Naive thymus-derived CD4-positive, alpha-beta T cell (primary cell): ENCODE results near the gene DGAT2. TPM values are rescaled to one million over a fixed set of nuclear protein-coding genes. Genes with fewer than 3 reads are reported as not detected.

ENCODE experiments used
- ATAC-seq: fragments of 150-1000 bp; cut with Tn5 transposase; 2 replicates; pipeline ENCODE4 v1.10.0; 2021; ENCODE audit warnings: mild to moderate bottlenecking, moderate library complexity
- CTCF ChIA-PET: fragments of 350-600 bp; sonication (Branson Sonifier 250); formaldehyde crosslinking; loops from one replicate; lab custom pipeline; 2021; ENCODE audit warnings: antibody characterized with exemption; lab: Charles Lee
- POLR2A ChIA-PET: fragments of 350-600 bp; sonication (Branson Sonifier 250); formaldehyde crosslinking; loops from one replicate; lab custom pipeline; 2021; ENCODE audit warnings: antibody characterized with exemption, inconsistent platforms; lab: Charles Lee
- DNase-seq, 9 donors: peaks; one replicate each; pipeline versions ENCODE4 v3.0.0 to v3.0.0-alpha.2; 2020 to 2022; ENCODE audit warnings: mixed read lengths in 1 of 9
- H3K27ac ChIP-seq: one replicate; pipeline ENCODE4 v1.7.0; 2013; ENCODE audit warnings: mild to moderate bottlenecking, low read depth, low read length, moderate library complexity
- H3K27me3 ChIP-seq, 2 donors: one replicate each; pipeline ENCODE4 v1.7.0; 2013; ENCODE audit warnings: low read length in 2 of 2, mild to moderate bottlenecking in 2 of 2, moderate library complexity in 2 of 2; ENCODE audit not compliant: control insufficient read depth in 2 of 2, insufficient read depth in 2 of 2
- H3K36me3 ChIP-seq, 3 experiments: 1 replicate in 2 of 3; 2 replicates in 1 of 3; pipeline ENCODE4 v1.7.0; 2013; ENCODE audit warnings: low read length in 3 of 3, mild to moderate bottlenecking in 3 of 3, moderate library complexity in 1 of 3; ENCODE audit not compliant: insufficient read depth in 3 of 3, control insufficient read depth in 2 of 3
- H3K4me1 ChIP-seq, 2 donors: one replicate each; pipeline ENCODE4 v1.7.0; 2013; ENCODE audit warnings: low read length in 2 of 2, mild to moderate bottlenecking in 2 of 2, moderate library complexity in 1 of 2; ENCODE audit not compliant: control insufficient read depth in 2 of 2, insufficient read depth in 2 of 2
- H3K4me3 ChIP-seq: 2 replicates; pipeline ENCODE4 v1.7.0; 2013; ENCODE audit warnings: mild to moderate bottlenecking, low read length
- H3K9me3 ChIP-seq, 3 experiments: 1 replicate in 2 of 3; 2 replicates in 1 of 3; pipeline ENCODE4 v1.7.0; 2013; ENCODE audit warnings: low read length in 3 of 3; ENCODE audit not compliant: control insufficient read depth in 2 of 3
- H3K27ac Mint-ChIP-seq, 9 donors: one replicate each; pipeline ENCODE4 v1.8.0; 2020 to 2022; ENCODE audit warnings: mixed read lengths in 9 of 9, mild to moderate bottlenecking in 8 of 9, moderate library complexity in 5 of 9, inconsistent platforms in 2 of 9
- H3K27me3 Mint-ChIP-seq, 5 donors: one replicate each; pipeline ENCODE4 v1.8.0; 2021 to 2022; ENCODE audit warnings: mixed read lengths in 5 of 5, mild to moderate bottlenecking in 1 of 5
- H3K36me3 Mint-ChIP-seq, 5 donors: one replicate each; pipeline ENCODE4 v1.8.0; 2020 to 2022; ENCODE audit warnings: mixed read lengths in 5 of 5, mild to moderate bottlenecking in 3 of 5, inconsistent platforms in 1 of 5
- H3K4me1 Mint-ChIP-seq, 7 donors: one replicate each; pipeline ENCODE4 v1.8.0; 2020 to 2022; ENCODE audit warnings: mixed read lengths in 7 of 7, mild to moderate bottlenecking in 3 of 7, inconsistent platforms in 1 of 7
- H3K4me3 Mint-ChIP-seq, 10 donors: one replicate each; pipeline ENCODE4 v1.8.0; 2020 to 2022; ENCODE audit warnings: mild to moderate bottlenecking in 10 of 10, mixed read lengths in 10 of 10, moderate library complexity in 6 of 10, inconsistent platforms in 2 of 10
- H3K9me3 Mint-ChIP-seq, 11 donors: one replicate each; pipeline ENCODE4 v1.8.0; 2020 to 2022; ENCODE audit warnings: mixed read lengths in 11 of 11, mild to moderate bottlenecking in 4 of 11, inconsistent platforms in 1 of 11, moderate library complexity in 1 of 11
- intact Hi-C, 2 donors: fragments of 100-400 bp; cut with micrococcal nuclease; formaldehyde crosslinking; loops; one replicate each; pipeline ENCODE4 v1.15.1; 2023
- polyA plus RNA-seq, 2 donors: library from polyadenylated mRNA; unstranded; fragments of 300-500 nt; fragmentation: Illumina TruSeq; gene quantifications; one replicate each; pipeline ENCODE4 v1.2.3, GENCODE V29; 2021
- total RNA-seq, 6 experiments: library from RNA in 5 of 6; stranded (reverse) in 5 of 6; gene quantifications; 1 replicate in 5 of 6; 2 replicates in 1 of 6; pipeline ENCODE4 v1.2.3 and lab custom pipeline; 2021 to 2026

Gene DGAT2
- total and polyA plus RNA-seq, 7 experiments from 2014 or later, result 0.30 to 8.5 (median 0.58) TPM

- DNase-seq (no peak), ATAC-seq (no peak)
- Histone ChIP-seq H3K27me3 (no peaks in the 10 kb centered on the region), H3K4me3 (no peak overlapping the region), H3K9me3 (no peaks in the 10 kb centered on the region), H3K4me1 (no peaks in the 10 kb centered on the region), H3K27ac (no peak overlapping the region), H3K36me3 (no peaks in the 10 kb centered on the region)
- H3K9me3 Mint-ChIP-seq, result no peaks in the 10 kb centered on the region
- H3K27ac Mint-ChIP-seq, result no peak overlapping the region
- CTCF ChIA-PET, result interaction anchor here (0.6 kb wide), 1 partner anchor 234 kb away, joined by 3 read pairs; no protein-coding TSS in a partner anchor
- H3K36me3 Mint-ChIP-seq, result no peaks in the 10 kb centered on the region
- H3K4me3 Mint-ChIP-seq, result no peak overlapping the region
- POLR2A ChIA-PET, result no interaction called here
- intact Hi-C loops, result no loop called here
- peaks cover 0 to 3% (median 0%) of the 10 kb centered on the region in 5 donors for H3K27me3 Mint-ChIP-seq
- H3K4me1 Mint-ChIP-seq, result peaks cover 0 to 5% (median 0%) of the 10 kb centered on the region in 7 donors
Measured at GRCh38 chr11:75725547-75726320, 42.8 kb upstream of the DGAT2 start.

- ATAC-seq, result no peak
- Mint-ChIP-seq H3K9me3 (no peaks in the 10 kb centered on the region), H3K27ac (no peak overlapping the region), H3K4me3 (no peak overlapping the region), H3K4me1 (no peaks in the 10 kb centered on the region), H3K27me3 (peaks cover 0 to 9% (median 3%) of the 10 kb centered on the region in 5 donors), H3K36me3 (no peaks in the 10 kb centered on the region)
- Histone ChIP-seq H3K9me3 (no peaks in the 10 kb centered on the region), H3K27ac (no peak overlapping the region), H3K36me3 (no peaks in the 10 kb centered on the region), H3K4me3 (no peak overlapping the region), H3K27me3 (no peaks in the 10 kb centered on the region), H3K4me1 (no peaks in the 10 kb centered on the region)
- intact Hi-C loops, result no loop called here
- ChIA-PET POLR2A (no interaction called here), CTCF (no interaction called here)
- DNase-seq, result no peak
Measured at GRCh38 chr11:75728992-75729391, 39.6 kb upstream of the DGAT2 start.

GRCh38 chr11:75731095-75731494, 37.5 kb upstream of the DGAT2 start:
- no peaks in the 10 kb centered on the region for H3K36me3 Mint-ChIP-seq
- Histone ChIP-seq H3K4me3 (no peak overlapping the region), H3K36me3 (no peaks in the 10 kb centered on the region), H3K27me3 (no peaks in the 10 kb centered on the region), H3K27ac (no peak overlapping the region), H3K4me1 (no peaks in the 10 kb centered on the region), H3K9me3 (no peaks in the 10 kb centered on the region)
- H3K4me1 Mint-ChIP-seq, result no peaks in the 10 kb centered on the region
- POLR2A ChIA-PET, result no interaction called here
- H3K27ac Mint-ChIP-seq, result no peak overlapping the region
- intact Hi-C loops, result no loop called here
- no peak overlapping the region for H3K4me3 Mint-ChIP-seq
- ATAC-seq (no peak), DNase-seq (no peak)
- H3K27me3 Mint-ChIP-seq, result peaks cover 0 to 10% (median 4%) of the 10 kb centered on the region in 5 donors
- CTCF ChIA-PET, result interaction anchor here (0.6 kb wide), 1 partner anchor 770 kb away, joined by 3 read pairs; no protein-coding TSS in a partner anchor
- H3K9me3 Mint-ChIP-seq, result no peaks in the 10 kb centered on the region

- no peaks in the 10 kb centered on the region for H3K9me3 Mint-ChIP-seq
- POLR2A ChIA-PET, result no interaction called here
Measured at GRCh38 chr11:75733071-75733430, 35.5 kb upstream of the DGAT2 start.

GRCh38 chr11:75733431-75734107, 35.0 kb upstream of the DGAT2 start:
- Mint-ChIP-seq H3K27ac (no peak overlapping the region), H3K4me3 (no peak overlapping the region), H3K27me3 (peaks cover 4 to 16% (median 9%) of the 10 kb centered on the region in 5 donors), H3K4me1 (no peaks in the 10 kb centered on the region), H3K36me3 (no peaks in the 10 kb centered on the region), H3K9me3 (no peaks in the 10 kb centered on the region)
- Histone ChIP-seq H3K36me3 (no peaks in the 10 kb centered on the region), H3K9me3 (no peaks in the 10 kb centered on the region), H3K4me3 (no peak overlapping the region), H3K27ac (no peak overlapping the region), H3K4me1 (no peaks in the 10 kb centered on the region), H3K27me3 (no peaks in the 10 kb centered on the region)
- ChIA-PET POLR2A (no interaction called here), CTCF (no interaction called here)
- no peak for DNase-seq
- intact Hi-C loops, result no loop called here
- no peak for ATAC-seq

More at GRCh38 chr11:75733071-75733430, 35.5 kb upstream of the DGAT2 start:
- Histone ChIP-seq H3K4me3 (no peak overlapping the region), H3K4me1 (no peaks in the 10 kb centered on the region), H3K9me3 (no peaks in the 10 kb centered on the region), H3K27me3 (no peaks in the 10 kb centered on the region), H3K36me3 (no peaks in the 10 kb centered on the region), H3K27ac (no peak overlapping the region)
- no peaks in the 10 kb centered on the region for H3K36me3 Mint-ChIP-seq
- H3K4me1 Mint-ChIP-seq, result no peaks in the 10 kb centered on the region
- H3K27me3 Mint-ChIP-seq, result peaks cover 4 to 16% (median 8%) of the 10 kb centered on the region in 5 donors
- no peak overlapping the region for H3K27ac Mint-ChIP-seq
- peak overlapping the region in 1 of 10 donors; percentile 33 for H3K4me3 Mint-ChIP-seq
- ATAC-seq, result no peak
- DNase-seq, result no peak
- CTCF ChIA-PET, result no interaction called here
- intact Hi-C loops, result no loop called here

- H3K4me1 Mint-ChIP-seq, result no peaks in the 10 kb centered on the region
- CTCF ChIA-PET, result no interaction called here
- no peak overlapping the region for H3K27ac ChIP-seq
- no peaks in the 10 kb centered on the region for H3K9me3 ChIP-seq
- no peak overlapping the region for H3K27ac Mint-ChIP-seq
- H3K27me3 Mint-ChIP-seq, result peaks cover 4 to 20% (median 9%) of the 10 kb centered on the region in 5 donors
- no peak overlapping the region for H3K4me3 Mint-ChIP-seq
- no peaks in the 10 kb centered on the region for H3K4me1 ChIP-seq
- no peak overlapping the region for H3K4me3 ChIP-seq
- H3K36me3 ChIP-seq, result no peaks in the 10 kb centered on the region
- H3K36me3 Mint-ChIP-seq, result no peaks in the 10 kb centered on the region
- POLR2A ChIA-PET, result interaction anchor here (0.6 kb wide), 1 partner anchor 1527 kb away, joined by 6 read pairs; no protein-coding TSS in a partner anchor
- ATAC-seq (no peak), DNase-seq (no peak)
- H3K9me3 Mint-ChIP-seq, result no peaks in the 10 kb centered on the region
- intact Hi-C loops, result no loop called here
- H3K27me3 ChIP-seq, result no peaks in the 10 kb centered on the region
Measured at GRCh38 chr11:75734491-75735180, 33.9 kb upstream of the DGAT2 start.
